Activated B cell treated with CpG ODN at 0.5 μM for 24 hours (primary cell): ENCODE results near the gene EFCAB8. TPM values are rescaled to one million over a fixed set of nuclear protein-coding genes. Genes with fewer than 3 reads are reported as not detected.

ENCODE experiments used
- ATAC-seq: fragments of 200-7000 bp; cut with Tn5 transposase; one replicate; pipeline ENCODE4 v1.10.0; 2021; ENCODE audit warnings: low read depth, mild to moderate bottlenecking, moderate library complexity
- CTCF ChIA-PET: fragments of 350-600 bp; sonication (Branson Sonifier 250); formaldehyde crosslinking; loops from one replicate; lab custom pipeline; 2021; ENCODE audit warnings: antibody characterized with exemption; lab: Charles Lee
- POLR2A ChIA-PET: fragments of 350-600 bp; sonication (Branson Sonifier 250); formaldehyde crosslinking; loops from one replicate; lab custom pipeline; 2021; ENCODE audit warnings: antibody characterized with exemption; lab: Charles Lee
- DNase-seq: peaks from one replicate; pipeline ENCODE4 v3.0.0; 2022
- H3K27ac Mint-ChIP-seq: one replicate; pipeline ENCODE4 v1.8.0; 2020; ENCODE audit warnings: mixed read lengths
- H3K27me3 Mint-ChIP-seq: one replicate; pipeline ENCODE4 v1.8.0; 2021; ENCODE audit warnings: mixed read lengths
- H3K36me3 Mint-ChIP-seq: one replicate; pipeline ENCODE4 v1.8.0; 2021; ENCODE audit warnings: low read depth, mixed read lengths
- H3K4me1 Mint-ChIP-seq: one replicate; pipeline ENCODE4 v1.8.0; 2021; ENCODE audit warnings: mixed read lengths
- H3K4me3 Mint-ChIP-seq: one replicate; pipeline ENCODE4 v1.8.0; 2020; ENCODE audit warnings: mild to moderate bottlenecking, mixed read lengths
- H3K9me3 Mint-ChIP-seq: one replicate; pipeline ENCODE4 v1.8.0; 2020; ENCODE audit warnings: mixed read lengths
- CTCF ChIP-seq: fragments of 200-600 bp; IDR thresholded peaks from one replicate; pipeline ENCODE4 v1.8.0; 2022; ENCODE audit warnings: antibody characterized with exemption, mild to moderate bottlenecking
- intact Hi-C: fragments of 100-400 bp; cut with micrococcal nuclease; formaldehyde crosslinking; loops from one replicate; pipeline ENCODE4 v1.15.1; 2024
- total RNA-seq: library from RNA; stranded (reverse); gene quantifications from 2 replicates; pipeline ENCODE4 v1.2.3, GENCODE V29; 2022

The EFCAB8 gene
- total RNA-seq, 1 donor from 2014 or later, result 0.71 TPM

DNA sequence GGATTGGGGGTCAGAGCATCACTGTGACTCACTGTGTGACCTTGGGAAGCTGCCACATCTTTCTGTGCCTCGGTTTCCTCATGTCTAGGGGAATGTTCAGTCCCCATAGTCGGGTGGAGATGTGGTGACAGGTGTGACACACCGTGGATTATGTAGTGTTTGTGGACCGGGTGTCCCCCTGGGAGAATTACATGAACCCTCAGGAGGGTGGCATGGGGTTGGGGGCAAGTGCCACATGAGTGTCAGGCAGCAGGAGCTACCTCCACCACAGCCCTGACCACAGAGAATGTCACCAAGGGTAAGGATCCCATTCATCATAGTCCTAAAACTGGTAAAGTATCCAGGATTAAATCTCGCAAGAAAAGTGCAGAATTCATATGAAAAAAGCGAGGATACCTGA is 122.3 kb downstream of the EFCAB8 start:
- H3K27me3 Mint-ChIP-seq, result no peaks in the 10 kb centered on the region
- ChIA-PET POLR2A (interaction anchor here (0.6 to 1.0 kb wide), 2 partner anchors 9 to 1537 kb away, joined by 6 to 8 read pairs; no protein-coding TSS in a partner anchor), CTCF (no interaction called here)
- no peak for TF ChIP-seq CTCF
- no peak for DNase-seq
- H3K9me3 Mint-ChIP-seq, result no peaks in the 10 kb centered on the region
- no peaks in the 10 kb centered on the region for H3K4me1 Mint-ChIP-seq
- ATAC-seq, result no peak
- no peaks in the 10 kb centered on the region for H3K36me3 Mint-ChIP-seq
- H3K4me3 Mint-ChIP-seq, result no peak overlapping the region
- intact Hi-C loops, result no loop called here
- H3K27ac Mint-ChIP-seq, result no peak overlapping the region

DNA sequence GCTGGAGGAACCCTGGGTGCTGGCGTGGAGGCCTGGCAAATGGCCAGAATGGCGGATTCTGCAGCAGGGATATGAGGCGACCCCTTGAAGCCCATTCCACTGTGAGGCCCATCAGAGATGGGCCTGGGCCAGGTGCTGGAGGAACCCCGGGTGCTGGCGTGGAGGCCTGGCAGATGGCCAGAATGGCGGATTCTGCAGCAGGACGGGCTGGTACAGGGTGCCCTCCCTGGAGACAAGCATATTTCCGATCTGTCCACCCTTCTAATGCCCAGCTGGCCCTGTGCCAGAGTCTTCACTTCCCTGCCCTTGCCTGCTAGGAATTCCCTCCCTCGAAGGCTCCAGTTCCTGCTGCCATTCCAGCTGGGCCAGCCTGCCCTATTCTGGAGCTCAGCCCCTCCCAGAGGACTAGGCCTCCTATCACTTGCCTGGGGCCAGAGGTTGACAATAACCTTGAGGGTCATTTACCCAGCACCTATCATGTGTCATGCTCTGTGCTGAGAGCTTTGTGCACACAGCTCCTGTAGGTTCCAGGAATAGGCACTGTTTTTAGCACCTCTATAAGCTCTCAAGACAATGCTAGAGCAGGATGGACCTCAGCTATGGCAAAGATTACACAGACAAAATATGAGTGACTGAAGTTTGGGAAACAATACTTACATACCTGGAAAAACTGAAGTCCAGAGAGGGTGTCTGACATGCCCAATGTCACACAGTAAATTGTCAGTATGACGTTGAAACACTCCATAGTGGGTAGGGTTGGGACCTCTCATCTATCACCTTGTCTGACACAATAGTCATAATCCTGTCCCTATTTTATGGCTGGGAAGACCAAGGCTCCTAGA is 124.1 kb downstream of the EFCAB8 start:
- no peak for TF ChIP-seq CTCF
- no peak overlapping the region for H3K27ac Mint-ChIP-seq
- H3K27me3 Mint-ChIP-seq, result no peaks in the 10 kb centered on the region
- H3K4me1 Mint-ChIP-seq, result no peaks in the 10 kb centered on the region
- ATAC-seq (no peak), DNase-seq (no peak)
- ChIA-PET POLR2A (no interaction called here), CTCF (no interaction called here)
- intact Hi-C loops, result no loop called here
- no peaks in the 10 kb centered on the region for H3K9me3 Mint-ChIP-seq
- no peak overlapping the region for H3K4me3 Mint-ChIP-seq
- no peaks in the 10 kb centered on the region for H3K36me3 Mint-ChIP-seq

- intact Hi-C loops, result no loop called here
- no peaks in the 10 kb centered on the region for H3K36me3 Mint-ChIP-seq
- TF ChIP-seq CTCF, result no peak
- no peaks in the 10 kb centered on the region for H3K4me1 Mint-ChIP-seq
- DNase-seq (no peak), ATAC-seq (no peak)
- no peak overlapping the region for H3K27ac Mint-ChIP-seq
- H3K9me3 Mint-ChIP-seq, result no peaks in the 10 kb centered on the region
- H3K4me3 Mint-ChIP-seq, result no peak overlapping the region
- ChIA-PET CTCF (no interaction called here), POLR2A (interaction anchor here (1.1 kb wide), 1 partner anchor 9 kb away, joined by 3 read pairs; no protein-coding TSS in a partner anchor)
- no peaks in the 10 kb centered on the region for H3K27me3 Mint-ChIP-seq
Measured at GRCh38 chr20:32983459-32984112, 124.9 kb downstream of the EFCAB8 start.

GRCh38 chr20:32984196-32984595 is 125.5 kb downstream of the EFCAB8 start:
- ATAC-seq, result no peak
- no peak overlapping the region for H3K4me3 Mint-ChIP-seq
- no peak for TF ChIP-seq CTCF
- no peaks in the 10 kb centered on the region for H3K27me3 Mint-ChIP-seq
- ChIA-PET CTCF (no interaction called here), POLR2A (interaction anchor here (1.1 kb wide), 1 partner anchor 9 kb away, joined by 3 read pairs; no protein-coding TSS in a partner anchor)
- intact Hi-C loops, result no loop called here
- no peaks in the 10 kb centered on the region for H3K9me3 Mint-ChIP-seq
- no peaks in the 10 kb centered on the region for H3K4me1 Mint-ChIP-seq
- no peak for DNase-seq
- H3K36me3 Mint-ChIP-seq, result no peaks in the 10 kb centered on the region
- no peak overlapping the region for H3K27ac Mint-ChIP-seq

DNA sequence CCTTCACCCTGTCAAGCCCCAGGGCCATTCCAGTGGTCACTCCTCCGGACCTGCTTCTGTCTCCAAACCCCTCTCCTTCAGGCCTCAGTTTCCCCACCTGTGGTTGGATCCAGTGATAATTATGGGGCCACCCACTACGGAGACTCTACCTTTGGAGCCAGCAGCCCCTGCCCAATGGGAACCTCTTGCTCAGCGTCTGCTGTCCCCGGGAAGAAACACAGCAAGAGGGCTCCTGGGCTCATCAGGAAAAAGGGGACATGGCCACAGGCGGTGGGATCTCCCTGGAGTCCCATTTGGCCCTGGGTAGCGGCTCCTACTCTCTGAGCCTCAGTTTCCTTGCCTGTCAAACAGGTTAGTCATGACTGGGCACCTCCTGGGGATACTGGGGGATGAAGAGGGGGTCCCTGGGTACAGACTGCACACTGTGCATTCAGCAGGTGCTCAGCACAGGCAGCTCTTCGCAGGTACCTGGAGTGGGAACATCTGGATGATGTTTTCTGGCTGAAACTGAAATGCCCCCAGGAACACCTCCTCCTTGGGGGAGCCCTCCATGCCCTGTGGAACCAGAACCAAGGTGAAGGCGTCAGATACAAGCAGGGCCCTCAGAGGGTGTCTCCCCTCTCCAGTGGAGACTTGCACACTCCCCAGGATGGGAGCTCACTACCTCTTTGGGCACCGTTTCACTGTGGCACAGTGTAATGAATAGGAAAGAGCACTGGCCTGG is 126.1 kb downstream of the EFCAB8 start:
- H3K9me3 Mint-ChIP-seq, result no peaks in the 10 kb centered on the region
- ATAC-seq, result no peak
- DNase-seq, result no peak
- H3K27ac Mint-ChIP-seq, result no peak overlapping the region
- POLR2A ChIA-PET, result no interaction called here
- no peaks in the 10 kb centered on the region for H3K27me3 Mint-ChIP-seq
- intact Hi-C loops, result no loop called here
- H3K4me3 Mint-ChIP-seq, result no peak overlapping the region
- no peak for TF ChIP-seq CTCF
- H3K4me1 Mint-ChIP-seq, result no peaks in the 10 kb centered on the region
- CTCF ChIA-PET, result no interaction called here
- no peaks in the 10 kb centered on the region for H3K36me3 Mint-ChIP-seq
